IPS-18c (cell line): Measurements from ENCODE around the gene SERP2.
A peak's percentile ranks its signal among the peaks of the same experiment; 100 is the strongest.

Experiments used
- H3K4me3 ChIP-seq: 2 replicates; pipeline ENCODE4 v1.7.0; 2013; ENCODE audit warnings: low read depth, mild to moderate bottlenecking, low read length, moderate library complexity; ENCODE audit not compliant: insufficient read depth
- H3K9me3 ChIP-seq: one replicate; pipeline ENCODE4 v1.6.1; 2013; ENCODE audit warnings: mild to moderate bottlenecking, low read length, moderate library complexity; ENCODE audit not compliant: control insufficient read depth, insufficient read depth

SERP2 gene

DNA sequence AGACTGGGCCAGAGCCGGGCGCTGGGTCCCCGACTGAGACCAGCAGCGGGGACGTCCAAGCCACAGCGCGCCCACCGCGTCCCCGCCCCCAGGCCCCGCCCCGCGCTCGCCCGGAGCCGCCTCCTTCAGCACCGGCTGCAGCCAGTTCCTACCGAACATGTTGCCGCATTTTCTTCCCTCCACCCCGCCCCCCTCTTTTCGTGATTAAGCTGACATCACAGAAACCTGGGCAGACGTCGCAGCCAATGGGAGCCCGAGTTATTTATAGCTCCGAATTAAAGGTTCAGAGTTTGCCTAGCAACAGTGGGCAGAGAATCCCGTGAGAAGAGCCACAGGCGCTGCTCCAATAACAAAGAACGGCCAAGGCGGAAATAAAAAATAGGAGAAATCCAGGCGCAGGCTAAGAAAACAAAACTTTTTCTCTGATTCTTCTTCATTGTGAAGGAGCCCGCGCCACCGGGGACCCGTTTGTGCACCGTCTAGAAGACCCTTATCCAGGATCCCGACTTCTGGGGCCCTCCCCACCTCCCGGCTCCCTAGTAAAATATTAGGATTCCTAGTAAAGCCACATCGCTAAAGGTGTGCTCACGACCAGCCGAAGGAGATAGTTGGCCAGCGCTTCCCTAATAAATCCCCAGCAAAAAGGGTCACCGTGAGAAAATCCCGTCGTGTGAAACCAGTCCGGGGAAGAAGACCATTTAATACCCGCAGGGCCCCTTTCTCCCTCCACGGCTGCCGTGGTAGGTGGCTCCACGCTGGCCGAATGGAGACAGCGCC lies 61.7 kb downstream of the SERP2 start:
- Histone ChIP-seq H3K9me3 (no peaks in the 10 kb centered on the region), H3K4me3 (peak overlapping the region; percentile 58)

GRCh38 chr13:44435919-44436510 lies 62.4 kb downstream of the SERP2 start:
- peak overlapping the region; percentile 58 for H3K4me3 ChIP-seq

GRCh38 chr13:44436589-44437337 lies 63.1 kb downstream of the SERP2 start:
- Histone ChIP-seq H3K9me3 (no peaks in the 10 kb centered on the region), H3K4me3 (peak overlapping the region; percentile 61)

More at GRCh38 chr13:44435919-44436510, 62.4 kb downstream of the SERP2 start:
- H3K9me3 ChIP-seq = no peaks in the 10 kb centered on the region

DNA sequence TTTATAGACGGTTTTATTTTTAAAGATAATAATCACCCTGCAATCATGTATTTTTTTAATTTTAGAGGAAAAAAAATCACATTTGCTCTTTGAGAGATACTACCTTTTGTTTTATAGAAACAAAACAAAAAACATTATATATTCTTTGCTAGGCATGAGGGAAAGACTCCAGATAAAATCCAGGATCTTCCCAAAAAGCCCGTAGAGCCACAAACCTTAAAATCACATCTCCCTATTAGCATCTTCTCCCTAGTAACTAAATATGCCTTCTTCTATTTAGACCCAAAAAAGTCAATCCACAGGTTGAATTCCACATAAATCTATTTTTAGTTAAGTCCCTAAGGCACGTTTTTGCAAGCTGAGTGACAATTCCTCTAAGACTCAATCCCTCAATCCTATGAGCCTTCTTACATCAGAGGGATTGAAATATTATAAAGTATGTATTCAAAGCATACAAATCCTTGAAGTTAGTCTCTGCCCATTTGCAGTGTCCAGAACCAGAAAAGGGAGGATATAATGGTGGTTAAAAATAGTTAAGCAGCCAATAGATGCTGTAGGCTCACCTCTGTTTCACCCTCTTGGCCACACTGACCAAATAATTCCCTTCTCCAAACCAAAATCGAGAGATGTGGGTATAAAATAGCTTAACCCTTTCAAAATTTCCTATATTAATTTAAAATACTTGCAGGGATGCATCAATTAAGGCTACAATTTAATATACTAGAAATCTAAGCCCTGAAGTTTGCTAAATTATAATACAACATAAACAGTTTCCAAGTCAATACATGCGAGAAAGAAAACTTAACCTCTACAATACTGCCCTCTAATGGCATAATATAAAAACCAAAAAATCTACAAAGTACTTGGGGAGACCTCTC lies 64.0 kb downstream of the SERP2 start:
- H3K9me3 ChIP-seq = no peaks in the 10 kb centered on the region
- H3K4me3 ChIP-seq = peak overlapping the region; percentile 61; the same call in 1 of the 2 replicates

- H3K4me3 ChIP-seq = no peak overlapping the region
- no peaks in the 10 kb centered on the region for H3K9me3 ChIP-seq
These were observed 64.6 kb downstream of the SERP2 start for GRCh38 chr13:44438234-44438579.

DNA sequence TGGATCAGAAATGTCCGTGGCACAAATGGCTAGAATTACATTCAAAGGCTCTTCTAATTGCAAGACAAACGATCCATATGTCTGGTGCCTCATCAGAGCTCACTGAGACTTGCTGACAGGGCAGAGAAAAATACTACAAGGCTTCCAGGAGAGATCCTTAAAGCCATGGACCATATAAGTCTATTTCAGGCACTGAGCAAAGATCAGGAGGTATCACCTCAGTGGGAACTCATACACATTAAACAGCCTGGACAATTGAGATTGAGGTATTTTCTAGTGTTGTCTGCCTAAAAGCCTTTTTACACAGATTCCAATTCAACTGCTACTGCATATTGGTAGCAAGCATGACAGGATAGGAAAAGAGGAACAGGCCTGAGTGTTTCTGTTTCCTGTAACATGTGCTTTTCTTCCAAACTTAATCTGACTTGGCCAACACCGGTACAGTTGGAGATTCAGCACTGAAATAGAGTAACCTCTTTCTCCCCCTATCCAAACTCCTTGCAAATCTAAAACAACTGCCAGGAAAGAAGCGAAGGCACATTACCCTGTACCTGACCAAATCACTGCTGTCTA lies 65.9 kb downstream of the SERP2 start:
- H3K4me3 ChIP-seq = no peak overlapping the region
- no peaks in the 10 kb centered on the region for H3K9me3 ChIP-seq

DNA sequence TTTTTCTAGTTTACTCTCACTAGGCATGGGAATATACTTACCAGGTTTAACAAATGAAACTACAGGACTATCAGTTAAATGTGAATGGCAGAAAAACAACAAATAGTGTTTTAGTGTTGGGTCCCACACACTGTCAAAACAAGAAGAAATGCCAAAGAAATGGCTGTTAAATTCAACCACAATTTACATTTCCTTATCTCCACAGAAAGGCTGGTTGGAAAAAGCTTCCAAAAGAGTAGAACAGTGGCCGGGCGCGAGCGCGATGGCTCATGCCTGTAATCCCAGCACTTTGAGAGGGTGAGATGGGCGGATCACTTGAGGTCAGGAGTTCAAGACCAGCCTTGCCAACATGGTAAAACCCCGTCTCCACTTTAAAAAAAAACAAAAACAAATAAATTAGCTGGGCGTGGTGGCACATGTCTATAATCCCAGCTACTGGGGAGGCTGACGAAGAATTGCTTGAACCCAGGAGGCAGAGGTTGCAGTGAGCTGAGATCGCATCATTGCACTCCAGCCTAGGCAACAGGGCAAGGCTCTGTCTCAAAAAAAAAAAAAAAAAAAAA lies 66.5 kb downstream of the SERP2 start:
- Histone ChIP-seq H3K4me3 (no peak overlapping the region), H3K9me3 (no peaks in the 10 kb centered on the region)
